GM18951 (cell line): ENCODE measurements around the gene CTDP1.

Source experiments
- POLR2A ChIP-seq: IDR thresholded peaks from 4 replicates; pipeline ENCODE4 v1.6.1; 2011; ENCODE audit warnings: mild to moderate bottlenecking; ENCODE audit not compliant: insufficient read length, insufficient read depth; ENCODE audit errors: extremely low read depth
- in situ Hi-C: fragments of 300-500 bp; cut with MboI; formaldehyde crosslinking; loops from one replicate; pipeline ENCODE4 v1.12.0; 2022; ENCODE audit warnings: low sequenced_read_pairs, mixed read lengths, inconsistent platforms; ENCODE audit not compliant: unreplicated experiment

CTDP1 gene

DNA sequence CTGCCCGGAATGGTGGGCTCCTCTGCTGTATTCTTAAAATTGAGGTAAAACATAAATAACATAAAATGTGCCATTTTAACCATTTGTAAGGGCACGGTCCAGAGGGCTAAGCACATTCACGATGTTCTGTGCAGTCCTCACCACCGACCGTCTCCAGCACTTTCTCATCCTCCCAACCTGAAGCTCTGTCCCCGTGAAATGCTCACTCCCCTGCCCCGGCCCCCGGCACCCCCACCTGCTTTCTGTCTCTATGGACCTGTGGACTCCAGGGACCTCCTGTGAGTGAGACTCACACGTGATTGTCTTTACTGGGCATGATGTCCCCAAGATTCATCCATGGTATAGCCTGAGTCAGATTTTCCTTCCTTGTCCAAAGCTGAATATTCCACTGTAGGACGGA is 38.7 kb upstream of the CTDP1 start:
- in situ Hi-C loops, result loop anchor here (5.0 kb wide), 1 partner anchor 264 kb away; no protein-coding TSS in a partner anchor
- TF ChIP-seq POLR2A, result no peak

DNA sequence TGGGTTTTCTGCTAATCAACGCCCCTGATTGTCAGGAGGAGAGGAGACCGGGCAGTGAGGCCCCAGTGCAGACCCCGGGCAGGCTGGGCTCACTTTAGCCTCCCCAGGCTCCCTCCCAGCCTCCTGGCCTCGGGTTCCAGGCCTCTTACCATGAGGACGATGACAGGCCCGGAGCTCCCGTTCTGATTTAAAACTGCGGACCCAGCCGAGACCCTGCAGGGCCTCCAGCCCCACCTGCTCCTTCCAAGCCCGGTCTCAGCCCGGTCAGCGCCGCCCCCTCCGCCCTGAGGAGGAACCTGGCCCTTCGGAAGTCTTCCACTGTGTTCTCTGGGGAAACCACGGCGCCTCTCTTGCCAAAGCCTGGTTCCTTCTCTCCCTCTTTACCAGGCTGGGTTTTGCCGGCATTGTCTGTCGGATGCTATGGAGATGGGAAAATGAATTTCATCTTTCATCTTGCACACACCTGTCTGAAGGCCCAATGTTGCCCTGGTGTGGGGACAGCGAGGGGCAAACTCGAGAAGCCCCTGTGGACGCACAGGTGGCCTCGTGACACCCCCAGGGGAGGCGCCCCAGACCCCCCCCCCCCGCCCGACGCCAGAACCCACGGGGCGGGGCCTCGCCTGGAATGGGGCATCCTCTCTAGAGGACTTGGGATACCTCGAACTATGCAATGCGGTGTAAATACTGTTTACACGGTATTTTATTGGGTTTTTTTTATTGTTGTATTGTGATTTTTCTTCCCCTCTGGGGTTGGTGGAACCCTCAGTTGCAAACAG is 37.7 kb upstream of the CTDP1 start:
- TF ChIP-seq POLR2A, result no peak
- in situ Hi-C loops, result loop anchor here (5.0 kb wide), 1 partner anchor 265 kb away; no protein-coding TSS in a partner anchor

DNA sequence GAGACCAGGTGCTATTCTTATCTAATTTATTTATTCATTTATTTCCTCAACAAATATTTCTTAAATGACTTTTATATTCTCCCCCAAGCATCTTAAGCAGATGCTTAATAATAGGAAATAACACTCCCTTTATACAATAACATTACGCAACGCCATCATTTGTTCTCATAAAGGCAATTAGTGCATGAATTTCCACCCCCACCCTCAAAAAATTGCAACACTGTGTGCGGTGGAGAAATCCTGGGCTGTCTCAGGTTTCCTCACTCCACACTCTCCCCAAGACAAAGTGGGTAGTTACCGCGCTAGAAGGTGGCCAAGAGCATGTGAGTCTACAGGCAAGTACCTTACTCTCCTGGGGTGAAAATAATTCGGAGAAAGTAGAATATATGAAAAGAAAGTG is 37.0 kb upstream of the CTDP1 start:
- TF ChIP-seq POLR2A, result no peak
- in situ Hi-C loops, result loop anchor here (5.0 kb wide), 1 partner anchor 265 kb away; no protein-coding TSS in a partner anchor

DNA sequence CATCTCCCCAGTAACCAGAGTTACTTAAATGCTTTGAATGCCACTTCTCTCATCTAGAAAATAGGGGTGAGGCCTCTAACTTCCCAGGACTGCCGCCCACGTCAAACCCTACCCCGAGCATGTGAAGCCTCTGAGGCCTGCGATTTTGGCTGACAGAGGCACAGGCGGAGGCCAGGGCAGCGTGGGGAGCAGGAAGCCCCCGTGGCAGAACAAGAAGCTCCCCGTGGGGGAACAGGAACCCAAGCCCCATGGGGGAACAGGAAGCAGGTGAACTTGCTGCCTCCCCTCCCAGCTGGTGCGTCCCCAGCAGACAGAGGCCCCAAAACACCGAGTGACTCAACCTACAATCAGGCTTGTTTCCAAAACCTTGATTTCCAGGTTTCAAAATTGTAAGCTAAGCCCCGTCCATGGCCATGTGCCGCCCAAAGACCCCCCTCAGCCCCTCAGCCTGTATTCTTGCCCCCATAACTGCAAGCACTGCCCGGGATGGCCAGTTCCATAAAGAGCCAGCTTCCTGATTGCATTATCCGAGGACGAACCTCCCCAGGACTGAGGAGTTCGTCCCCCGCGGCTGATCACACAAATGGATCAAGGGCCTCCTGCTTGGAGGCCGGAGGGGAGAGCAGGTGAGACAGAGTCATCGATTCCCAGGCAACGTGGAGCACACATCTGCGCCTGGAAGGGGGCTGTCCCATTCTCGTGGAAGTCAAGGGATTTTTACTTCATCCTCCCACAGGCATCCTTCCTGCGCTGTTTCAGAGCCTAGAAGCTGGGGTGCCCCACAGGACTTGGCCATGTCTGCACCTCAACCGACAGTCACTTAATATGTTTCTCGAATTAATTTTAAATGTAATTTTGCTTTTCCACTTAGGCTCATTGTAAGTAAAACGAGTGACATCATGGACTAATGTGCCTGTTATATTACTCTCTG is 36.3 kb upstream of the CTDP1 start:
- TF ChIP-seq POLR2A, result no peak
- in situ Hi-C loops, result loop anchor here (5.0 kb wide), 1 partner anchor 266 kb away; no protein-coding TSS in a partner anchor

DNA sequence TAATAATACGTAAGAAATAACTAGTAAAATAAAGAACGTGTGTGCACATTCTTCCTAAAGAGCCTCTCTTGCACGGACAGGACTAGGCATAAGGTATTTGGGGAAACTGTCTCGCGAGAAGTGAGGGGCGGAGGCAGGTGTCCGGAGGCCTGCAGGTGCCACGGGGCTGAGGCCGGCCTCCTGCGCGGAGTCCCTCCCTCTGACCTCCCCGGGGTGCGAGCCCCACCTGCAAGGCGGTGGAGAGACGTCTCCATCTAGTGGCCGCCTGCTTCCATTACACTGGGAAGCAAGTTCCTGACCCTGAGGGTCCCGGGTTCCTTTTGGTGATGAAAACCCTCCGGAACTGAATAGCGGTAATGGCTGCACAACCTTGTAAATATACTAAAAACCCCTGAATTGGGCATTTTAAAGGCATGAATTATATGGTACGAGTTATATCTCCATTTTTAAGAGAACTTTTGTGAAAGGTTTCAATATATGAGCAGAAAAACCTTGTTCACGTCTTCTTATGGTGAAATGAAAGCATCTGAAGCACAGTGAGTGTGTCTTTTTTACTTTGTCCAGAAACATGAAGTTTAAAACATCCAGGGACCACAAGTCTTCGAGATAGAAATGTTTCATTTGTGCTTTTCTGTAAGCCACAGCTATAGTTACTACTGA is 35.5 kb upstream of the CTDP1 start:
- in situ Hi-C loops, result loop anchor here (5.0 kb wide), 1 partner anchor 267 kb away; no protein-coding TSS in a partner anchor
- TF ChIP-seq POLR2A, result no peak

DNA sequence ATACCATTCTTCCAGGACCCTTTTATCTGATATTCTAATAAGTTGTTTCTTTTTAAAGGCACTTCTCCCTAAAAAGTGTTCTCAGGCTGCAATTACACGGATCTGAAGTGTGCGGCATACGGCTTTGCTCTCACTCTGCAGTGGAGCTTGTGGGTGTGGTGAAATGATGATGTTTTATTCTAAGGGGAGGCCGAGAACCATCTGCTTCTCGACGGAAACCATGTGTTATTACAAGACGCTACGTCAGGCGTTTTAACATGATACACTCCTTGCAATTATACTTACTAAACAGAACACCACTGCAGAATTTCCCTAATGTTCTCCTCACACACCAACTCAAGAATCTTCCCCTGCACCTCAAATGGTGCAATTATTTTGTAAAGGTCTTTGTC is 34.9 kb upstream of the CTDP1 start:
- in situ Hi-C loops, result loop anchor here (5.0 kb wide), 1 partner anchor 267 kb away; no protein-coding TSS in a partner anchor
- no peak for TF ChIP-seq POLR2A

DNA sequence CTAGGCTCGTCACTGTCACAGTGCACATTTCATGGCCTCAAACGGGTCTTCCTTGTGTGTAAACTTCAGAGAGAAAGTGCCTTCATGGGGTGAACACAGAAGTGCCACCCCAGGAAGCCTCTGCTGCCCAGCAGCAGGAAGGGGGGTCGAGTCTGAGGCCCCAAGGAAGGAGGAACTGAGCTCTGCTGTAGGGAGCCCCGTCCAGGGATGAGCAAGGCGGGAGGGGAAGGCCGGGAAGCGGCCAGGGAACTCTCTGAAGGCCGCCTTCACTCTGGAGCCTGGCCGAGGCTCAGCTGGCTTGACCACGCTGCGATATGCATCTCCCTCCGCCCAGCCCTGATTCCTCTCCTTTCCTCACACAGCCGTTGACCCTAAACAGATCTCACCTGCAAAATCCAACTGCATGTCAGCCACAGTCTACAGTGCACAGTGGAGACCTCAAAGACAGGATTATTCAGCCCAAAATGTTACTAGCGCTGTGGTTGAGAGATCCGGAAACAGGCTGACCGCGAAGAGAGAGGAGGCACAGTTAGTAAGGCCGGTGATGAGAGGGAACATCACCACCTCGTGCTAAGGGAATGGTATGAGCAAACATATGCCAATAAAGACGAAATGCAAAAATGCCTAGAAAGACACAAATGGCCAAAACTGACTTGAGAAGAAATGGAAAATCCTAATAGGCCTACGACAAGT is 34.2 kb upstream of the CTDP1 start:
- in situ Hi-C loops, result no loop called here
- TF ChIP-seq POLR2A, result no peak

DNA sequence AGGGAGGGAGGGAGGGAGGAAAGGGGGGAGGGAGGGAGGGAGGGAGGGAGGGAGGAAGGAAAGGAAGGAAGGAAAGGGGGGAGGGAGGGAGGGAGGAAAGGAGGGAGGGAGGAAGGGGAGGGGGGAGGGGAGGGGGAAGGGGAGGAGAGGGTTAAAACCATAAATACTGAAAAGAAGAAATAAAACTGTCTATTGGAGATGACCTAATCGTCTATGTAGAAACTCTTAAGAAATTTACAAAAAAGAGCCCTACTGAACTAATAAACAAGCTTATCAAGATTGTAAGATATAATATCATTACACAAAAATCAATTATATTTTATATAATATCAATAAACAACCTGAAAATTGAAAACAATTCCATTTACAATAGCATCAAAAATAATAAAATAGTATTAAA is 32.3 kb upstream of the CTDP1 start:
- no peak for TF ChIP-seq POLR2A
- in situ Hi-C loops, result no loop called here

DNA sequence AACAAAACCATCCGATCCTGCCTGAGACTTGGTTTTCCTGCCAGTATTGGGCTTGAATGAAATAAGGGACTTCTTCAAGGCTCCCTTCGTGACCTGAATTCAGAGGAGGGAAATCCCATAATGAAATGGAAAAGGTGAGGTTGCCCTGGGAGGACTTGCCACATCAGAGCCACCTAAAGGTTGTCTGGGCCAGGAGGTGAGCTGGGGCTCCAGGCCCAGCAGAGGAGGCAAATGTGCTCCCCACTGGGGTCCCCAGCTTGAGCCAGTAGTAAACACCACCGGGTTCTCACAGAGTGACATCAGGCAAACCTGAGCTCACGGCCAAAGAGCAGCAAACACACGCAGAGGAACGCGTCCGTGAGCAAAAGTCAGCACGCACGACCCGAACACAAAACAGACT is 28.6 kb upstream of the CTDP1 start:
- in situ Hi-C loops, result no loop called here
- TF ChIP-seq POLR2A, result no peak

DNA sequence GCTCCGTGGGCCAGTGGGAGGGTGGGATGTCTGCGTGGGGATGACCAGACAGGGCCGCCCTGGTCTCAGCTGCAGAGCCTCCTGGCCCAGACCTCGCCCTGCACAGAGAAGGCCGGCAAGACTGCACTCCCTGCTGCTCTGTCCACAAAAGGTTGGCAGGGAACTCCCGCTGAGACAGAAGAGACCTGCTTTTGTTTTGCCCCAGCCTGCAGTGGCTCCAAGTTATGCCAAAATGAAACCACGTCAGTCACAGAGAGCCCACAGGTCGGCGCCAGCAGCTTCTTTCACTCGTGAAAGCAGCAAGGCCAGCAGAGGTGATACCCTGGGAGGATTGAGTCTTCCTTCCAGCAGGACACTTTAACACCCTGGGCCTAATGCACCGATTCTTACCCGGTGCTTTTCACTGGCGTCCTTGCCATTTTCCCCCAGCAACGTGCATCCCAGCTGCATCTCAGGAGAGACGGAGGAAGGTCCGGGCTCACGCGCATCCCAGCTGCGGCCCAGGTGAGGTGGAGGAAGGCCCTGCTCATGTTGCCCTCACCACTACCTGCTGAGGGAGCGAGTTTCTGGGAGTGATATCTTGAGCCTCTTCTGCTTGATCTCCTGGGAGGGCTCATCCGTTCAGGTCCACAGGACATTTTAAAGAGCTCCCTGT is 22.1 kb upstream of the CTDP1 start:
- in situ Hi-C loops, result no loop called here
- no peak for TF ChIP-seq POLR2A

DNA sequence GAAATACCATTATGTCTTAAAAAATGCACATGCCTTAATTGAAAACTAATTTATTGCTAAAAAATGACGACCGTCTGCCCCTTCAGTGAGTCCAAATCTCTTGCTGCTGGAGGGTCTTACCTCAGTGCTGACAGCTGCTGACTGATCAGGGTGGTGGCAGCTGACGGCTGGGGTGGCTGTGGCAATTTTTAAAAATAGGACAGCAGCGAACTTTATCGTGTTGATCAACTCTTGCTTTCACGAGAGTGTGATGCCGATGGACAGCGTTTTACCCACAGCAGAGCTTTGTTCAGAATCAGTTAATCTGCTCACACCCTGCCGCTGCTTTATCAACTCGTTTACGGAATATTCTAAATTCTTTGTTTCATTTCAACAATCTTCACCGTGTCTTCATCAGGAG is 21.2 kb upstream of the CTDP1 start:
- no peak for TF ChIP-seq POLR2A
- in situ Hi-C loops, result no loop called here

DNA sequence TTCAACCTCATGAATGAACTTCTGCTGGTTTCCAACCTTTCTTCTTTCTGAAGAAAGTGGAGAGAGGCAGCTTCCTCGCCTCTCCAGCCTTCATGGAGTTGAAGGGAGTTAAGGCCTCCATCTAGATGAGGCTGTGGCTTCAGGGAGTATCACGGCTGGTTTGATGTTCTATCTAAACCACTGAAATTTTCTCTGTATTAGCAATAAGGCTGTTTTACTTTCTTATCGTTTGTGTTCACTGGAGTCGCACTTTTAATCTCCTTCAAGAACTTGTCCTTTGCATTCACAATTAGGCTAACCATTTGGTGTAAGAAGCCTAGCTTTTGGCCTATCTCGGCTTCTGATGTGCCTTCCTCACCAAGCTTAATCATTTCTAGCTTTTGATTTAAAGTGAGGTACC is 19.9 kb upstream of the CTDP1 start:
- in situ Hi-C loops, result no loop called here

More for the DNA sequence above, 19.9 kb upstream of the CTDP1 start:
- TF ChIP-seq POLR2A, result no peak
